NT2/D1 (cell line): ENCODE data around the gene HERPUD1.

Experiments
- SUZ12 ChIP-seq: IDR thresholded peaks from 2 replicates; pipeline ENCODE4 v1.6.1; 2011; ENCODE audit not compliant: insufficient read length, insufficient read depth; ENCODE audit errors: extremely low read depth
- YY1 ChIP-seq: IDR thresholded peaks from 2 replicates; pipeline ENCODE4 v1.6.1; 2011; ENCODE audit not compliant: insufficient read length, insufficient read depth
- ZNF274 ChIP-seq: IDR thresholded peaks from 2 replicates; pipeline ENCODE4 v1.6.1; 2011; ENCODE audit warnings: mild to moderate bottlenecking, low read depth, low read length

DNA sequence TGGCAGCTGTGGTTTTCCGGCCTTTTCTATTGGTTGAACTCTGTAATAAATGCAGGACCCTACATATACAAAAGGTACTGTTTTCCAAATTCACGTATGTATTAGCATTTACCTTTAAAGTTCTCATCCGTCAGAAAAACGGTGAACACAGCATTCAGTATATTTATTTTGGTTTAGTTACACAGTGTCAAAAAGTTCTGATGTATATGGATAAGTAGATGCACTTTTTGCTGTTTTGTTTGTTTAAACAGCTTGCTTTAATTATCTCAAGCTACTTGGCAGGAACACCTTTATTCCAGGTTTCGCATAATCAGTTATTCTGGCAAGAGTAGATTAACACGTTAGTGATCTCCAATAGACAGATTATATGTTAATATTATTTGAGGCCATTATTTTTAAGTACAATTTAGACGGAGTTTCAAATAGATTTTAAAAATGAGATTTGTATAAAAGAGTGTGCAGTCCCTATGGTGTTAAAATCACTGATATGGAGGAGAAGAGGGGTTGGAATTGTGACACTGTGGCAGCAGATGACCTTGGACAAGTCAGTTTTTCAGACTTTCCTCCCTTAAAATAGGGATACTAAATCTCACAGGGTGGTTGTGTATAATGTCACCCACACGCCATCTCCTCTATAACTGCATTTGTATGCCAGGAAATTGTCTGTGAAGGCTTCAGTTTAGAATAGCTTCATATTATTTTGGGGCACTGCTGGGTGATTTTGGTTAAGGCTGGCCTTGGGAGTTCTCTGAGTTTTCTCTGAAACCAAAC, 2.1 kb downstream of the HERPUD1 start:
- TF ChIP-seq YY1, result no peak
- no peak for TF ChIP-seq SUZ12
- no peak for TF ChIP-seq ZNF274
